DMS153 treated with DMSO at 0.1 percent for 48 hours (cell line): ENCODE data around the gene CASP8AP2.
"Not testable (repeated sequence)": the region's sequence is repeated elsewhere in the genome, so short reads cannot be mapped to it uniquely, and the experiment has no call there.

Experiments used
- DNase-seq: peaks from one replicate; lab custom pipeline; 2025; ENCODE audit not compliant: unreplicated experiment; lab: John Stamatoyannopoulos, UW

CASP8AP2 gene

GRCh38 chr6:89886378-89887120 is 56.9 kb downstream of the CASP8AP2 start:
- no peak for DNase-seq

GRCh38 chr6:89887452-89888137 is 57.9 kb downstream of the CASP8AP2 start:
- no peak for DNase-seq

GRCh38 chr6:89888138-89888514 is 58.4 kb downstream of the CASP8AP2 start:
- no peak for DNase-seq

- DNase-seq, result no peak
These were observed 59.2 kb downstream of the CASP8AP2 start for GRCh38 chr6:89888871-89889270.

GRCh38 chr6:89890845-89891528 is 61.3 kb downstream of the CASP8AP2 start:
- DNase-seq, result not testable (repeated sequence)

GRCh38 chr6:89892577-89892976 is 62.9 kb downstream of the CASP8AP2 start:
- DNase-seq, result not testable (repeated sequence)

- DNase-seq, result no peak
These were observed 64.5 kb downstream of the CASP8AP2 start, which contains the start of gene GJA10 for GRCh38 chr6:89894169-89894568. Gene GJA10, plus strand, starts transcription at chr6:89894469. Its CDS starts 0 bp downstream, at chr6:89894469.

- DNase-seq, result no peak
These were observed 65.7 kb downstream of the CASP8AP2 start for GRCh38 chr6:89895276-89895874.

GRCh38 chr6:89910001-89910901 is 80.6 kb downstream of the CASP8AP2 start:
- DNase-seq, result not testable (repeated sequence)

- DNase-seq, result no peak
These were observed 81.2 kb downstream of the CASP8AP2 start for GRCh38 chr6:89910902-89911240.

GRCh38 chr6:89916136-89916920 is 86.6 kb downstream of the CASP8AP2 start:
- no peak for DNase-seq

GRCh38 chr6:89917216-89917615 is 87.5 kb downstream of the CASP8AP2 start:
- no peak for DNase-seq

GRCh38 chr6:89917801-89918366 is 88.2 kb downstream of the CASP8AP2 start:
- no peak for DNase-seq
